WI38 (cell line): Measurements from ENCODE around the gene XRCC5.

Source experiments
- H3K4me3 ChIP-seq: 2 replicates; pipeline ENCODE4 v1.5.1; 2011; ENCODE audit warnings: low read depth, mild to moderate bottlenecking, control low read depth, low read length
- TF ChIP-seq, protein P1 (sequence below): IDR thresholded peaks from 2 replicates; pipeline ENCODE4 v1.5.1; 2012; ENCODE audit warnings: low read depth, mild to moderate bottlenecking, control low read depth, low read length

Gene XRCC5

GRCh38 chr2:216216951-216217903, 108.1 kb downstream of the XRCC5 start:
- no peak overlapping the region for H3K4me3 ChIP-seq
- TF ChIP-seq, protein P1, sequence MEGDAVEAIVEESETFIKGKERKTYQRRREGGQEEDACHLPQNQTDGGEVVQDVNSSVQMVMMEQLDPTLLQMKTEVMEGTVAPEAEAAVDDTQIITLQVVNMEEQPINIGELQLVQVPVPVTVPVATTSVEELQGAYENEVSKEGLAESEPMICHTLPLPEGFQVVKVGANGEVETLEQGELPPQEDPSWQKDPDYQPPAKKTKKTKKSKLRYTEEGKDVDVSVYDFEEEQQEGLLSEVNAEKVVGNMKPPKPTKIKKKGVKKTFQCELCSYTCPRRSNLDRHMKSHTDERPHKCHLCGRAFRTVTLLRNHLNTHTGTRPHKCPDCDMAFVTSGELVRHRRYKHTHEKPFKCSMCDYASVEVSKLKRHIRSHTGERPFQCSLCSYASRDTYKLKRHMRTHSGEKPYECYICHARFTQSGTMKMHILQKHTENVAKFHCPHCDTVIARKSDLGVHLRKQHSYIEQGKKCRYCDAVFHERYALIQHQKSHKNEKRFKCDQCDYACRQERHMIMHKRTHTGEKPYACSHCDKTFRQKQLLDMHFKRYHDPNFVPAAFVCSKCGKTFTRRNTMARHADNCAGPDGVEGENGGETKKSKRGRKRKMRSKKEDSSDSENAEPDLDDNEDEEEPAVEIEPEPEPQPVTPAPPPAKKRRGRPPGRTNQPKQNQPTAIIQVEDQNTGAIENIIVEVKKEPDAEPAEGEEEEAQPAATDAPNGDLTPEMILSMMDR = no peak

GRCh38 chr2:216217904-216218260, 108.7 kb downstream of the XRCC5 start:
- no peak overlapping the region for H3K4me3 ChIP-seq
- TF ChIP-seq, protein P1 = no peak

- TF ChIP-seq, protein P1 = no peak
- H3K4me3 ChIP-seq = no peak overlapping the region
Observed at GRCh38 chr2:216219861-216220260, 110.7 kb downstream of the XRCC5 start.

- TF ChIP-seq, protein P1 = no peak
- H3K4me3 ChIP-seq = no peak overlapping the region
Observed at GRCh38 chr2:216220976-216221375, 111.8 kb downstream of the XRCC5 start.

DNA sequence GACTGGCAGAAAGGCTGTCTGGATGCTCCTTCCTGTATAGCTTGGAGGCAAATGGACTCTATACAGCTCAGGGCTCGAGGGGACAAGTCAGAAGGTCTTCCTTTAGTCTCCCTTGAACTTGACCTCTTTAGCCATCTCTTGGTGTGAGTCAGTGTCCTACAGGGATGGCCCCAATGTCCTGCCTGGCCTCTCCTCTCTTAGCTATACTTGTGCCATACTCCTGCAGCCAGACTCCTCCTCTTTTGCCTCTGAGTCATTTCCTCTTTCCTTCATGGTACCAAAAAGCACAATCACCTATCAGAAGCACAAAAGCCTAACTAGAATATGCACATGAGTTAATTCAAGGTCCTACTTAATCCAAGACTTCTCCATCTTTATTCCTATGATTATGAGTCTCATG, 112.7 kb downstream of the XRCC5 start:
- TF ChIP-seq, protein P1 = no peak
- no peak overlapping the region for H3K4me3 ChIP-seq

DNA sequence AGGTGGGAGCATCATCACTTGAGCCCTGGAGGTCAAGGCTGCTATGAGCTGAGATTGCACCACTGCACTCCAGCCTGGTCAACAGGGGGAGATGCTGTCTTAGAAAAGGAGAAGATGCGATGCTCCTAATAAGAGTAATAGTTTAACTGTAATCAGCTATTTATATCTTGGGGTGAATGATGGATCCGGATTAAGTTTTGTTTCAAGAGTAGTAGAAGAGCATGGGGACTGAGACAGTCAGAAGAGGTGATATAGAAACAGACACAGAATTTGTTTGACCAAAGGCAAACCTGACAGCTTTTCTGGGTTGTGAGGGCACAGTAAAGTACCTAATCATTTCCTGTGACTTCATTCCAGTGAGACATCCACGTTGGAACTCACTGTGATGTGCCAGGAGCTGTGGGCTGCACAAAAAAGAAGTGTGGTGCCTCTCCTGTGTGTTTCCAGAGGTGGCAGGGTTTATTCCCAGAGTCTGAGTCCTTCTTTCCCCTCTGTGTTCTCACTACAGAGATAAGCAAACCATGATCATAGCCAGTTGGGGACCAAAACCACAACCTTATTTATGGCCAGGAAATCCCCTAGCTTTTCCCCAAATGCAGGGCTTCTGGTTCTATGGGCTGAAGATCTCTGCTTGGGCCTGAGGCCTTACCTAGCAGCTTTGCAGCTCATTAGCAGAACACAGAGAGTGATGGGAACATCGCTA, 113.7 kb downstream of the XRCC5 start:
- TF ChIP-seq, protein P1 = peak; percentile 39
- no peak overlapping the region for H3K4me3 ChIP-seq

DNA sequence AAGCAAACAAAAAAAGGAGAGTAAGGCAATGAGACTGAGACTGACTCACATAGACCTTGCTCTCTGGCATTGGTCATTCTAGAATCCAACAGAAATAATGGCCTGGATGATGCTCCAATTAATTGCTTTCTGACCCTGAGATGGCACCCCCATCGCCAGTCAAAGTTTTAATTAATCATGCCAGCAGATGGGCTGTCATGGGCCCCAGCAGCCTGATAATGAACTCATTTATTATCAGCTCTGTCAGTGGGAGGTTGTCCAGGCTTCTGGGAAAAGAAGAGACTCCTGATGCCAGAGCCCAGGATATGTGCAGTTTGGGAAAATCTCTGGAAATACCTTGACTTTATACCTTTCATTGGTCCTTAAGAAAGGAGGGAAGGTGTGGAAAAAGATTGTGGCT, 115.2 kb downstream of the XRCC5 start:
- no peak overlapping the region for H3K4me3 ChIP-seq
- TF ChIP-seq, protein P1 = no peak
